Measurements from ENCODE around the gene WDR1.

WDR1 gene

DNA sequence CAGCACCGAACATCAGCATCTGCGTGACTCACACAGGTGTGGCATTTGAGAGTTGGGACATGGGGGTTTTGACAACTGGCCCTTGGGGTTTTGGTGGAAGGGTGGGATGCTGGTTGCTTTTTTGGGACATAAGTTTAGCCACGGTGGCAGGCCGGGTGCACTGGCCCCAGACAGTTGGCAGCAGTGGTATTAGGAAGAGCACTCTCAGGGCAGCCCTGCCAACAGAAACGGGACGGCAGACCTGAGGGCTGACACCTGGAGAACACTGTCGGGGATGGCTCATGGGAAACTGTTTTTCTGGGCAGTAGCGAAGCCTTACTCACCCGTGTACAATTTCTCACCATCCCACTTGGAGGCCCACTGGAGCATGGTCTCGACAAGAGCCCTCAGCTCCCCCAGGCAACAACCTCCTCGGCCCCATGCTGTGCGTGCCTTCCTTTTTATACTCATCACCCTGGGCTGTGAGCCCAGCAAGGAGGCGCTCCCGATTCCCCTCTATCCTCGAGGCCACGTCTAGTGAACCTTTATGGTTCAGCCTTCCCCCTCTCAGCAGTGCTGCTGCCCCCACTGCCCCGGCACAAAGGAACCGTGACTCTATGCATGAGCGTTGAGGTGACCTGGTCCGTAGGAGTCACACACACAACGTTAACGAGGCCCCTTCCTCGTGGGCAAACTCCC is 30.6 kb downstream of the WDR1 start:
- no peak for DNase-seq (ENCODE audit: low read depth, low spot score)

DNA sequence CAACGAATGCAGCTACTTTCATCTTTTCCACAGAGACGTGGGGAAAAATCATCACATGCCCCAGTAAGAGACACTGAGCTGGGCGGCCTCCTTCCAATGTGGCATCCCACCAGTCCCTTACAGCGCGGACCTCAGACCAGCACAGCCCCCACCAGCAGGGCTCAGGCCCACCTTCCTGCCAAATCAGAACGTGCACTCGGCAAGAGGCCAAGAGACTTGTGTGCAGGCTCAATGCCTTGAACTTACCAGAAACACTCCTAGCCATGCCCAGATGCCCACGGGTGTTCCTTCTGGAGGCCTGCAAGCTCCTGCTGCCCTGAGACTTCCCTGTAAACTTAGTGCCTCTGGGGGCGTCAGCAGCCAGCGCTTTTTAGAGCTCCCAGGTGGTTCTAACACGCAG is 31.2 kb downstream of the WDR1 start:
- no peak for DNase-seq (ENCODE audit: low read depth, low spot score)

DNA sequence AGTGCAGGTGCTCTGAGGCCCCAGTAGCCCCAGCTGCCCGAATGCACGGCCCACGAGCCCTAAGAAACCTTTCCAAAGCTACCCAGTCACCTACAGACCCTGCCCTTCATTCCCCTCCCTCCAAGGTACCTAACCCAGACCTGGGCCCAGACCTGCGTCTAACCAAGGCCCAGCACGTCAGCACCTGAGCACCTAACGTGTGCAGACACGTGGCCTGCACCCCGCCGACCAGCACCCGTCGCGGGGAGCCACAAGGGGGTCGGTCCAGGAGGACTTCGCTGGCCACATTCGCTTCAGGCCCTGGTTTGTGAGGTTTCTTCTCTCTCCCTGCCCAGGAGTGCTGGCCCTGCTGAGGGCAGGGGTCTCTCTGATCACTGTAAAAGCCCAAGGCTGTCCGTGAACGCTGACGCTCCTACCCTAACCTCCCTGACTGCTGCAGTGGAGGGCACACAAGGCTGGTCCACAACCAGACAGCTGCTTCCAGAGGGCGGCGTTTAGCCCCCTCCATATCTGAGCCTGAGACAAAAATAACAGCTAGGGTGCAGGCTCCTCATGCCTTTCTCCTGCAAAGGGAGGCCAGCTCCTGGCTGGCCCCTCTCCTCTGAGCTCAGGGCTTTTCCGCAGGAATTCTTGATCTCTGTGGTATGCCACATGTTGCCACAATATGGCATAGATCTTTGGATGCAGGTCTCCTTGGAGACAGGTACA is 31.8 kb downstream of the WDR1 start:
- DNase-seq (ENCODE audit: low read depth, low spot score) = no peak

DNA sequence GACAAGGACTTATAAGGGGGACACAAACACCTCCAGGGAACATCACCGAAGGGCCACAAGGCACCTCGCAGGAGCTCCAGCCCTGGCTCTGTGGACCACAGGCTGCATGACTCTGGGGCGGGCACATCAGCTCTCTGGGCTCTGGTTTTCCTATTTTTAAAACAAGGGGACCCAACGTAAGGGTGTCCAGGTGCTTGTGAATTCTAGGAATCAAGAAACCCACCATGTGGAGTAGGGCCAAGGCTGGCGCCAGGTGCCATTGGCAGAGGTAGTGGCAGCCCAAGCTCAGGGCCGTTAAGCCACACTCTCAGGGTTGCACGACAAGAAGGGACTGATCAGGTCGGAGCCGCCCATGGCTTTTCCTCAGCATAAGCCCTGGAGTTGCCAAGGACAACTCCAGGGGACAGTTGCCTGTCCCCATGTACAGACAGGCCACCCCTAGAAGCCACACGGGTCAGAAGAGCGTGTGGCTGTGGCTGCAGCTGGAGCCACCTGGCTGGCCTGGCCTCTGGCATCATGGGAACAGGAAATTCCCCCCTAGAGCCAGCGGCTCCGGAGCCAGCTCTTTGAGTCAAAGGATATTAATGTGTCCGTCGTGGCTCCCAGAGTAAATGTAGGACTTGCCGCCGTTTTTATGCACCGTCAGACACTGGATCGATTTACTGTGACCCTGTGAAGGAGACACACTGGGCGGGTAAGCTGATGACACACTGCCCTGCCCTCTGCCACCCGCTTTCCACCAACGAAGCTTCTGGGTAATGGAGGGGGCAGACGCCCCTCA is 32.5 kb downstream of the WDR1 start:
- DNase-seq (ENCODE audit: low read depth, low spot score) = no peak

DNA sequence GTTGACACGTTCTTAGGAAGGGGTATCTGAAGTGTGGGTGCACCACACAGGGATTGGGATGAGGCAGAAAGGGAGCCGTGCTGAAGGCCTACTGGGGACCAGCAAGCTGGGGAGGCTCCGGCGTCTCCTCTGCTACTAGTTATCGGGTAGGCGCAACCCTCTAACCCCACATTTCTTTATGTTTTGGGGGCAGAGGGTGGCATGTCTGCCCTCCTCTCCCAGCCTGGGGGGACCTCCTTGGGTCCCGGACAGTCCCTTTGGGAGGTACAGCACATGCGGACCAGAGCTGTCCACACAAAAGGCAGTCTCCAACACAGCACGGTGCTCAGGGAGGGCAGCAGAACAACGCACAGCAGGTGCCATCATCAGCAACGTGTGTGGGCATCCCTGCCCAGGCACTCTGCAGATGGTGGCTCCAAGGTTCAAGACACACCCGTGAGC is 33.2 kb downstream of the WDR1 start:
- no peak for DNase-seq (ENCODE audit: low read depth, low spot score)

DNA sequence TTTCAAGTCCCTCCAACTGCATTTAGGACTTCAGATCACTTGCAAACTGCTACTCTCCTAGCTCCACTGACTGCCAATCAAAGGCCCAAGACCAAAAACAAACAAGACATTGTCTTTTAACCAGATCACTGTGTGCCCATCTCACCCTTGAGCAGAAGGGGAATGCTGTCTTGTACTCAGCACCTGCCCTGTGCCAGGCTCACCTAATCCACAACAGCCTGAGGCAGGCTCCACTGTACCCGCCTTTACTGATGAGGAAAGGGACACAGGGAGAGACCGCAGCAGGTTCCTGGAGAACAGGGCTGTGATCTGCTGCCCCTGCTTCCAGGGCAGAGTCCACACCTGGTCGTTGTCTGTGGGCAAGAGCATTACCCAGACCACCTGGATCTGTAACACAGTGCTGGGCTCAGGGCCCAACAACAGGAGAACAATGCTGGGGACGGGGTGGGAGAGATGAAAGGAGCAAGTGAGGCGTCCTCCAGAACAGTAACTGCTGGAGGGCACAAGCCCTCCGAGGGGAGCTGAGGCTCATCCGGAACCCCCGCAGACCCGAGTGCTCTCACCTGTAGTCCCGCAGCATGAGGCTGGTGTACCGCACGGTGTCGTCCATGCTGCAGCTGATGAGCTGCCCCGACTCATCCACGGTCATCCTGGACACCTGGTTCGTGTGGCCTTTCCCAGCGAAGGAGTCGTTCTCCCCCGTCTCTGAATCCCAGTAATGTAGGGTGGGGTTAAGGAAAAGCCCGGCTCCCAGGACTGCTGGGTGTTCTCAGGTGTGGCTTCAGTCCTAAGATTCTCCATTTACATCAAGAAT is 33.9 kb downstream of the WDR1 start:
- no peak for DNase-seq (ENCODE audit: low read depth, low spot score)

DNA sequence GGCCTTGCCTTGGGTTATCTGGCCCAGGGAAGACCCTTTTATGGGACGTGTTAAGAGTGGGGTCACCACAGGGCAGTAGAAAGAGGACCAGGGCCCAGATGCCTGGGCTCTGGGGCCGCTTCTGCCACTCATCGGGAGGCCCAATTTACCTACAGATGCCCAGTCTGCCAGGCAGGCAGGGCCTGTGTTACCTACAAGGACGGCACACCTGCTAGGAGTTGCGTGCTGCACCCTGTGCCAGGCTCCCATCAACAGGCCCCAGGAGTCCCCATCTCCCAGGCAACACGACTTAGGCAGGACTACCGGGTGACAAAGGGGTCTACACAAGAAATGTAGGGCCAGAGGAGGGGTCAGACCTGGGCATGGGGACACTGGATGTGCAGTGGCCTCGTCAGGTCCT is 34.6 kb downstream of the WDR1 start:
- DNase-seq (ENCODE audit: low read depth, low spot score) = no peak

DNA sequence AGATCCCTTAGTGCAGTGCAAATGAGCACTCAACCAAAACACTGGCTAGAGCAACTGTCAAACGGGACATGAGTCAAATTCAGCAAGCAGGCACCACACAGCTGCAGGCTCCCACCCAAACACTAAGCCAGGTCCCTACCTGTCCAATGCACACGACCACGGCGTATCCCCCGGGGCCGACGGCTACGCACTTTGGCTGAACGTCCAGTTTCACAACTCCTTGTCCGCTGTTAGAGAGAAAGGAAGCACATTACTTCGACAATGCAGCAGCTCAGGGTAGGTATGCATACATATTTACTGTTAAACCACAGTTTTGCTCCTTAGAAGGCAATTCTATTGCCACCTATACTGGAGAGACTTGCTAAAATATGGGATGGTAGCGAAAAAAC is 35.4 kb downstream of the WDR1 start:
- no peak for DNase-seq (ENCODE audit: low read depth, low spot score)

DNA sequence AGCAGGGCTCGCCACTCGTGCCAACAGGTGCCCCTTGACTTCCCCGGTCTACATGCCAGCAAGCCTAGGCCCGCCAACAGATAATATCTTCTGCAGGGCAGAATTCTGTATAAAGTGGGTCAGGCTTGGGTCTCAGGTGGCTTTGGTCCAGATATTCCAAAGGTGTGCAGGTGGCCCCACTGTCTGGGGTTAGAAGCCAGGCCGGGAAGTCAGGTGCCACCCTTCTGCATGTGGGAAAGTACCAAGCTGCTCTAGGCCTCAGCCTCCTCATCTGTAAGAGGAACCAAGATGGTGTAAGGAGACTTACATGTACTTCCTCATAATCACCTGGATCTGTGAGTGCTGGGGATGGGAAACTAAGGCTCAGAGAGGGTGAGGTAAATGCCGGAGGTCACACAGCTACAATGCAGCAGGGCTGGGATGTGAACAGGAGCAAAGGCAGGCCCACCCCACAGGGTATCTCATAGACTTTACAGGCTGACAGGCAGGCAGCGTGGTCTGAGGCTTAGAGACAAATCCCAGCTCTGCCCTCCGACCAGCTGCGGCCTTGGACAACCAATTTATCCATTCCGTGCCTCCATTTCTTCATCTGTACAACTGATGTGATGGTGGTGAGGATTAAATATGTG is 35.9 kb downstream of the WDR1 start:
- DNase-seq (ENCODE audit: low read depth, low spot score) = no peak

DNA sequence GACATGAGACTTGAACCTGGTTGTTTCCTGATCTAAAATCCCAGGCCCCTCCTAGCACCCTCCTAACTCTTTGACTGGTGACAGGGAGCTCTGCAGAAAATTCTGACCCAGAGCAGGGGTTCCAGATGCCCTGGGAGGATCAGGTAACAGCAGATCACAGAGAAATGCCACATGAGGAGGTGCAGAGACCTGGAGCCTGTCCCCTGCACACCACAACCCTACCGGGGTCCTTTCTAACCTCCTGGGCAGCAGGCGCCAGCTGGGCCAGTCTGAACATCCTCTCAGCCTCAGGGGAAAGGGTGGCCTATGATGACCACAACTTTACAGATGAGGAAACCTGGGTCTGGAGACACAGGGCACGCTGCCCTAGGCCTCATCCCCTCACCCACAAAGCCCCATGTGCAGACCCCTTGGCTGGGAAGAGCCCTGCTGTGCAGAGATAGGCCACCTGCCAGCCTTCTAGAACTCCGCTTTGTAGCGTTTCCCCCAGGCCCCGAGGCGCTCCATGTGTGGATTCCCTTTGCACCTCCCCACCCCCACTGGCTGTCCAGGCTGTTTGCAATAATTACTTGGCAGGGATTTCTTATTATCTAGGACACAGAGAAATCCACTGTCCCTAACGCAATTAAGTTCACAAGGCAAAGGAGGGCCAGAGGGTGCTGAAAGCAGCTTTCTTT is 36.5 kb downstream of the WDR1 start:
- no peak for DNase-seq (ENCODE audit: low read depth, low spot score)

DNA sequence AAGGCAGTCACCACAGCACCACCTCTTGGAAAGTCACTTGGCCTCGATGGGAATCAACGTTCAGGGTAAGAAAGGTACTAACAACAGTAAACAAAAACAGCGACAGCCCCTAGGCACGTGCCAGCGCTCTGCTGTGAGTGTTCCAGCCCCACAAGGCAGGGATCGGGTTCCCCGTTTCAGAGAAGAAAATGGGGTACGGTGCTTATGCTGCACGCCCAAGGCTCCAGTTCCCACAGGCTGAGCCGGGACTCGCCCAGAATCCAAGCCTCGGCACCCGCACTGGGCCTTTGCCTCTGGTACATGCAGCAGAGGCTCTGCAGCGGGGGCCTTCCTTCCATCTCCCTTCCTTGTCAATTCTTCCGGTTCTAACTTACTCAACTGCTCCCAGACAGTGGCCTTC is 37.3 kb downstream of the WDR1 start:
- no peak for DNase-seq (ENCODE audit: low read depth, low spot score)

DNA sequence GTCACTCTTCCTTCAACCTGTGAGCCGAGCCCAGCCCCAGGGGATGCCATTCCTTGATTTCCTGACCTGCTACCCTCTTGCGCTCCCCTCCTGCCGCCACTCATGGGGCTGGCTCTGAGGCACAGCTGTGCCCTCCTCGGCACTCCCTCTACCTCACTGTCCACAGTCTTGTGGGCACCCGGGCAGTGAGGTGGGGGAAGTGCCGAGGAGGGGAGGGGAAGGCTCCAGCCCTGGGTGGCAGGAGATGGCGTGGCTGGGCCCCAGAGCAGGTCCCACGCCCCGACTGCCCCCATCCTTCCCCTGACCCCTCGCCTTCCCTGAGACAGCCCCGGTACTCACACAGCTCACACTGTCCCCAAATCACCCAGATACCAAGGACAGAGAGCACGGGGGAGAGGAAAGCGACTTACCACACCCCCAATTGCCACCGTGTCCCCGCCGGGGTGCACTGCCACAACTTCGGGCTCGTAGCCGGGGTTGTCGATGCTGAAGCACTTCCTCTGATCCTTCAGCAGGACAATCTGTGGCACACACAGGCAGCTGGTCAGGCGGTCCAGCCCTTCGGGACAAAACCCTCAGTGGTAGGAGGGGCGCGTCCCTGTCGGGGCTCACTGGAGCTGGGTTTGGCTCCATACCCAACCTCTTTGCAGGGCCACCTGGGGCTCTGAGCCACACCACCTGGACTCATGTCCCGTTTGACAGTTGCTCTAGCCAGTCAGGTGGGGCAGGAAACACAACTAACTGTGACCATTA is 37.9 kb downstream of the WDR1 start:
- no peak for DNase-seq (ENCODE audit: low read depth, low spot score)

DNA sequence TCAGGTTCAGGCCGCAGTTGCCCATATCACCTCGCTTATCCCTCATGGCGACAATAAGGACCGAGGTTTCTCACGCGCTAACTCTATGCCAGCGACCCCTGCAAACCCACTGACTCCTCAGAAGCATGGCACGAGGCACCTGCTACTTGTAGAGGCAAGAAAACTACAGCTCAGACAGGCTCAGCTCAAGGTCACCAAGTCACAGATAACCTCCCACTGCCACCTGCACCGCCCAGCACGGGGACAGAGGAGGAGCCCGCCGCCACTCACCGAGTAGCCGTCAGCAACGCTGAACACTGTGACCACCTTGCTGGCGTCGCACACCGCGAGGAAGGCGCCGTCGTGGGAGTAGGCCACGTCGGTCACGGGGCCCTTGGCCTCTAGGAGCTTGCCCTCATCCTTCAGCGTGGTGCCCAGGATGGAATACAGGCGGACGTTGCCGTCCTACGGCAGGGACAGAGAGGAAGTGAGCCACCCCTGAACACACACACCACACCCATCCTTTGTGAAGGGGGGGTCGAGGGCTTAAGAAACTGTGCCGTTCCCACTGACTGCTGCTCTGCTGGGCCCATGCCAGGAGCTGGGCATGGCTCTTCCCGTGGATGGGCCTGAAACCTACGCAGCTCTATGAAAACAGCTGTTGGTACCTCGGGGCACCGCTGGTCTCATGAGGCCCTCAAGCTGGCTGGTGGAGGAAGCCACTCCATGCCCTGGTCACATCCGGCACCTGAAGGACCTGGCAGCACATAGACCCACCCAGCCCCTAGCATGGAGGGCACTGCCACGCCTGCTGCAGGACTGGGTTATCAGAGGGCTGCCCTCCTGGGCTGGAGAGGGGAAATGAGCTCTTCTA is 38.9 kb downstream of the WDR1 start:
- DNase-seq (ENCODE audit: low read depth, low spot score) = no peak

DNA sequence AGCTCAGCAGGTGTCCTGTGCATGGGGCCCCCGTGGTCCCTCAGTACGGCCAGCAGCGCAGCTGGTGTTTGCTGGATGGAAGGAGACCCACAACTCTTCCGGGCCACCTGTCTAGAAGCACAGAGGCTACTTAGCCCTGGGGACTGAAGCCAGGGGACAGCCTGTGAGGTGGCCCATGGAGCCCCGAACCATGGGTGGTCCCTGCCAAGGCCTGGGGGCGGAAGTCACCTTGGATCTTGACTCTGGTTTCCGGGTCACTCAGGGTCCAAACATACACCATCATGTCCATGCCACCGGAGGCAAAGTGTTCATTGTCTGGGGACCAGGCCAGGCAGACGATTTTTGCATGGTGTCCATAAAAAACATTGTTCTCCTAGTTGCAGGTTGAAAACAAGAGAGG is 39.5 kb downstream of the WDR1 start:
- no peak for DNase-seq (ENCODE audit: low read depth, low spot score)

DNA sequence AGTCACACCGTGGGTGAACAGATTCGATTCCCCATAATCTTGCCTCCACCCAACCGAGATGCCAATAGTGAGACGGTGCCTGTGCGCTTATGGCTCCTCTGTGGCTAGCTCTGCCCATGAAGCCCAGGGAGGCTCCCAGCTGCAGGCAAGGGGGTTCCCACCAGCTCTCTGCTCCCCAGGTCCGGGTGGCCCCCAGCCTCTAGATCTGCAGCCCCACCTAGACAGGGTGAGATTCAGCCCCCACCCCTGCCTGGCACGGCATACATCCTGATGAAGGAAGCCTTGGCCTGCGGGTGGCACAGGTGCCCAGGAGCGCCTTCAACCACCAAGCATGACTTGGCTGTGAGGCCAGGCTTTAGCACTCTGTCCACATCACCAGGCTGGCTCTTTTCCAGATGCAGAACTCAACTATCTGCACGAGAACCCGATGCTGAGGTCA is 40.6 kb downstream of the WDR1 start:
- DNase-seq (ENCODE audit: low read depth, low spot score) = no peak

DNA sequence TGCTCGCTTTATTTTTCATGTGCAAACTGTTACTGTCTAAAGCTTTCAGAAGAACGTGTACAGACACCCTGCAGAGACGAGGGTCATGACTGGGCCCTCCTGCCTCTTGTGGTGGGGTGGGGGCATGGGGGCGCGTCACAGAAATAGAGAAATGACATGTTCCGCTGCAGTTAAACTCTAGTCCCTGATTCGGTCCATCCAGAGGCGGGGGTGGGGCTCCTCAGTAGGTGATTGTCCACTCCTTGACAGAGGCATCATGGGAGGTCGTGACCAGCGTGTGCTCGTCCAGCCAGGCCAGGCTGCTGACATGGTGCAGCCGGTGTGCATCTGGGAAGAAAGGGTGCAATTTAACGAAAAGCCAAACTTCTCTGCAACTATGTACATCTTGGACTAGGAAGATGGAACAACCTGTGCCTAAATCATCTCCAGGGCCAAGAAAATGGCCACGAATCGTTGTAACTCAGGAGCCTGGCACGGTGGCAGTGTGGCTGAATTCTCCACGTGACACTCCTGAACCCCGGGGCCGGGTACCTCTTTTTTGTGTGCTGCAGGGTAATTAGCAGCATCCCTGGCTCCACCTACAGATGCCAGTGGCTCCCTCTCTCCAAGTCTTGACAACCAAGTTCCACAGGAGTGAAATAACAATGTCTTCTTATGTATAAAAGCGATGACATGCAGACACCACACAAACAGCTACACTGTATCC is 41.3 kb downstream of the WDR1 start:
- DNase-seq (ENCODE audit: low read depth, low spot score) = no peak

DNA sequence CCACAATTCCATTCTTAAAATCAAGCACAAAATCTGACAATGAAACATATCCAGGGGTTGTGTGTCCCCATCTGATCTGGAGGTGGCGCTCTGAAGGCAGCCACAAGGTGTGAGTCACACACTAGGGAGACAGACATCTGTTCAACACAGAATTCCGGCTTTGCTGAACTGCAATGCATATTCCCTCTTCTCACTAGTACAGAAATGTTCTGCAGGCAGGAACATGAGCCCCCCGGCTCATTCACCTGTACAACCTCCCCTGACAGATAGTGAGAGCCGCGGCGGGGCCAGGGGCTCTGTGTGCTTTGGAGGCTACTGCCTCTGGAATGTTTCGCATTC is 41.9 kb downstream of the WDR1 start:
- no peak for DNase-seq (ENCODE audit: low read depth, low spot score)

DNA sequence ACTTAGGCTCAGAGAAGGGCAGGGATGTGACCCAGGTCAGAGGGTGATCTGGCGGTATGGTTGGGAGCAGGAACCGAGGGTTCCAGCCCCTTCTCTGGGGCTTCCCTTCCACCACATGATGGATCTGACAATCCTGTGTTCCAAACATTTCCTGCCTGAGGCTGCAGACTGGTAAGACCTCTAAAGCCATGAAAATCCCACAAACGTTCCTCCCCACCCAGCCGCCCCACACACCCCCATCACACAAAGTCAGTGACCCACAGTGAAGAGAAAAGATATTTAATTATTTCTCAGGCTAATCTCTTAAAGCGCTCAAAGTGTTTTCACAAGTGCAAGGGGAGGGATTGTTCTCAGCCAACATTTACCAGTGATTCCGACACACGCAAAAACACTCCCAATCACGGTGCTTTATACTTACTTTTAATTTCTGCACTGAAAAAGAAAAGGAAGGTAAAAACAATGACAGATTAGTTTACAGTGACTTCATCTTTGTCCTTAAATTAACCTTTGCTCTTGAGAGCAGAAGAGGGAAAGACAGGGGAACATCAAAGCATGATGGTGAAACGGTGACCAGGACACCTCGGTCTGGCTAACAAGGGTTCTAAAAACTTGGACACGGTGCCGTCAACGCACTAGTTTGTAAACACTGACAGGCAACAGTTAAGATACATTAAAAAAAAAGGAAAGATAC is 42.4 kb downstream of the WDR1 start:
- no peak for DNase-seq (ENCODE audit: low read depth, low spot score)
